ENCODE measurements around the gene SLC5A10. TPM values are rescaled to one million over a fixed set of nuclear protein-coding genes. Genes with fewer than 3 reads are reported as not detected.

The SLC5A10 gene
- polyA plus RNA-seq, 1 donor (not counting 4 experiments of a cell fraction or from before 2014, with no cell fraction given), result not detected

GRCh38 chr17:18980682-18981334 lies 28.8 kb downstream of the SLC5A10 start:
- H3K79me2 ChIP-seq (ENCODE audit: control insufficient read depth, insufficient read depth, low read length), result peaks cover 18% of the 10 kb centered on the region
- no peak for FAIRE-seq
- DNase-seq (ENCODE audit: low read depth, low spot score), result no peak
- no peaks in the 10 kb centered on the region for H3K27me3 ChIP-seq (ENCODE audit: control insufficient read depth, extremely low read depth, insufficient read depth, low read length)
- H2AFZ ChIP-seq (ENCODE audit: control insufficient read depth, low read length), result no peak overlapping the region
- H3K36me3 ChIP-seq (ENCODE audit: control insufficient read depth in 2 of 2, extremely low read depth in 1 of 2, insufficient read depth in 2 of 2, low read length in 2 of 2), result peaks cover 51 to 77% of the 10 kb centered on the region in 2 experiments
- H3K9me1 ChIP-seq (ENCODE audit: control insufficient read depth, extremely low read depth, insufficient read depth, low read length), result peaks cover 6% of the 10 kb centered on the region
- no peak overlapping the region for H3K4me3 ChIP-seq (ENCODE audit: control insufficient read depth in 2 of 3, extremely low read depth in 1 of 3, insufficient read depth in 2 of 3, low read depth in 1 of 3, low read length in 3 of 3)
- H4K20me1 ChIP-seq (ENCODE audit: control insufficient read depth, extremely low read depth, insufficient read depth, low read length), result peaks cover 20% of the 10 kb centered on the region
- no peak overlapping the region for H3K9ac ChIP-seq (ENCODE audit: control insufficient read depth, extremely low read depth, insufficient read depth, low read length)
- H3K4me2 ChIP-seq (ENCODE audit: control insufficient read depth, extremely low read depth, insufficient read depth, low read depth, low read length), result no peak overlapping the region
- H3K4me1 ChIP-seq (ENCODE audit: control insufficient read depth, extremely low read depth, insufficient read depth, low read length), result peaks cover 27% of the 10 kb centered on the region
- no peak overlapping the region for H3K27ac ChIP-seq (ENCODE audit: control insufficient read depth, insufficient read depth, low read length)
- H3K9me3 ChIP-seq (ENCODE audit: control insufficient read depth, low read depth, low read length), result no peaks in the 10 kb centered on the region
- dilution Hi-C loops (cut with MboI; ENCODE audit: extremely low pct_ligation_motif_present, low sequenced_read_pairs), result no loop called here
- TF ChIP-seq, protein P1, sequence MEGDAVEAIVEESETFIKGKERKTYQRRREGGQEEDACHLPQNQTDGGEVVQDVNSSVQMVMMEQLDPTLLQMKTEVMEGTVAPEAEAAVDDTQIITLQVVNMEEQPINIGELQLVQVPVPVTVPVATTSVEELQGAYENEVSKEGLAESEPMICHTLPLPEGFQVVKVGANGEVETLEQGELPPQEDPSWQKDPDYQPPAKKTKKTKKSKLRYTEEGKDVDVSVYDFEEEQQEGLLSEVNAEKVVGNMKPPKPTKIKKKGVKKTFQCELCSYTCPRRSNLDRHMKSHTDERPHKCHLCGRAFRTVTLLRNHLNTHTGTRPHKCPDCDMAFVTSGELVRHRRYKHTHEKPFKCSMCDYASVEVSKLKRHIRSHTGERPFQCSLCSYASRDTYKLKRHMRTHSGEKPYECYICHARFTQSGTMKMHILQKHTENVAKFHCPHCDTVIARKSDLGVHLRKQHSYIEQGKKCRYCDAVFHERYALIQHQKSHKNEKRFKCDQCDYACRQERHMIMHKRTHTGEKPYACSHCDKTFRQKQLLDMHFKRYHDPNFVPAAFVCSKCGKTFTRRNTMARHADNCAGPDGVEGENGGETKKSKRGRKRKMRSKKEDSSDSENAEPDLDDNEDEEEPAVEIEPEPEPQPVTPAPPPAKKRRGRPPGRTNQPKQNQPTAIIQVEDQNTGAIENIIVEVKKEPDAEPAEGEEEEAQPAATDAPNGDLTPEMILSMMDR (optimal IDR thresholded peaks at IDR 0.05 in 1 of 3, IDR thresholded peaks at IDR 0.05 in 1 of 3, conservative IDR thresholded peaks at IDR 0.05 in 1 of 3; ENCODE audit: extremely low read depth in 1 of 3, insufficient read depth in 2 of 3, low read length in 3 of 3), result no peak
- TF ChIP-seq EZH2 (IDR thresholded peaks at IDR 0.05; ENCODE audit: low read length), result no peak

DNA sequence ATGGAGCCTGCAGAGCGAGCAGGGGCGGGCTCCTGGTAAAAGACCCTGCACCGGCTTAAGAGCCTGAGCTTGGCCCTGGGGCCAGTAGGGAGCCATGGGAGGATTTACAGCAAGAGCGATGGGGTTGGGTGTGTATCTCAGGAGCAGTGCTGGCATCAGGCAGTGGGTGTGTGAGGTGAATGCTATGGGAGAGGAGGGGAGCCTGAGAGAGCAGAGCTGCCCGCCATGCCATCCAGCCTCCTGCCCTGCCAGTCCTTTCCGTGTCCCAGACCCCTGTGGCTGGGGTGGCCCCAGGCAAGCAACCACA lies 29.3 kb downstream of the SLC5A10 start:
- no peak overlapping the region for H2AFZ ChIP-seq (ENCODE audit: control insufficient read depth, low read length)
- no peaks in the 10 kb centered on the region for H3K9me3 ChIP-seq (ENCODE audit: control insufficient read depth, low read depth, low read length)
- H3K27me3 ChIP-seq (ENCODE audit: control insufficient read depth, extremely low read depth, insufficient read depth, low read length), result no peaks in the 10 kb centered on the region
- H3K79me2 ChIP-seq (ENCODE audit: control insufficient read depth, insufficient read depth, low read length), result peaks cover 20% of the 10 kb centered on the region
- H4K20me1 ChIP-seq (ENCODE audit: control insufficient read depth, extremely low read depth, insufficient read depth, low read length), result peaks cover 20% of the 10 kb centered on the region
- DNase-seq (ENCODE audit: low read depth, low spot score), result no peak
- H3K9ac ChIP-seq (ENCODE audit: control insufficient read depth, extremely low read depth, insufficient read depth, low read length), result no peak overlapping the region
- TF ChIP-seq, protein P1 (optimal IDR thresholded peaks at IDR 0.05 in 1 of 3, IDR thresholded peaks at IDR 0.05 in 1 of 3, conservative IDR thresholded peaks at IDR 0.05 in 1 of 3; ENCODE audit: extremely low read depth in 1 of 3, insufficient read depth in 2 of 3, low read length in 3 of 3), result no peak
- no peak for TF ChIP-seq EZH2 (IDR thresholded peaks at IDR 0.05; ENCODE audit: low read length)
- dilution Hi-C loops (cut with MboI; ENCODE audit: extremely low pct_ligation_motif_present, low sequenced_read_pairs), result no loop called here
- H3K4me3 ChIP-seq (ENCODE audit: control insufficient read depth in 2 of 3, extremely low read depth in 1 of 3, insufficient read depth in 2 of 3, low read depth in 1 of 3, low read length in 3 of 3), result no peak overlapping the region
- H3K27ac ChIP-seq (ENCODE audit: control insufficient read depth, insufficient read depth, low read length), result peak overlapping the region; percentile 68
- peaks cover 54 to 79% of the 10 kb centered on the region in 2 experiments for H3K36me3 ChIP-seq (ENCODE audit: control insufficient read depth in 2 of 2, extremely low read depth in 1 of 2, insufficient read depth in 2 of 2, low read length in 2 of 2)
- FAIRE-seq, result no peak
- no peak overlapping the region for H3K4me2 ChIP-seq (ENCODE audit: control insufficient read depth, extremely low read depth, insufficient read depth, low read depth, low read length)
- H3K4me1 ChIP-seq (ENCODE audit: control insufficient read depth, extremely low read depth, insufficient read depth, low read length), result peaks cover 28% of the 10 kb centered on the region
- peaks cover 6% of the 10 kb centered on the region for H3K9me1 ChIP-seq (ENCODE audit: control insufficient read depth, extremely low read depth, insufficient read depth, low read length)

Data from keratinocyte (primary cell).